Epithelial cell of proximal tubule (primary cell): ENCODE results near the gene EPHA3. TPM values are rescaled to one million over a fixed set of nuclear protein-coding genes. Genes with fewer than 3 reads are reported as not detected.

Experiments
- DNase-seq: peaks from one replicate; pipeline ENCODE4 v3.0.0-alpha.2; 2011; ENCODE audit warnings: low read depth
- H3K4me3 ChIP-seq: 2 replicates; pipeline ENCODE4 v1.5.1; 2011; ENCODE audit warnings: low read depth, mild to moderate bottlenecking, low read length
- total RNA-seq: library from RNA; depleted of rRNA; stranded (reverse); fragments of >200 nt; gene quantifications from 2 replicates; pipeline ENCODE4 v1.2.3, GENCODE V29; 2015
- TF ChIP-seq, protein P1 (sequence below): conservative IDR thresholded peaks from 2 replicates; pipeline ENCODE4 v1.5.1; 2012; ENCODE audit warnings: low read depth, mild to moderate bottlenecking, low read length

The EPHA3 gene
- total RNA-seq, 1 donor from 2014 or later: 0.06 TPM

DNA sequence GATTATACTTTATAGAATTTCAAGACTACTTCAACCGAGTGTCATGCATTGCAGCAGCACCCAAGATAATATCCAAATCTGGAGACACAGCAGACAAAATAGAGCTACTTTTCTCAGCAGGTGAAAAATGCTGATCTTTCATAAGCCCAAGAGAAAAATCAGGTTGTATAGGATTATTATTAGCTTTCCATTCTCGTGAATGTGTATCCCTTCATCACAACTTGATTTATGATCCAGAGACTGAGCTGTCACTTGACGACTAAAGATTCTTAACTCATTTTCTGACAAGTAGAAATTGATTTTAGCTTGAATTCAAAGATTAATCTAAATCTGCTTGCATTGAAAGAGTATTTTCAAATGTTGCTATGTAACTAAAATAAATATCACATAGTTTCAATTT lies 32.4 kb downstream of the EPHA3 start:
- TF ChIP-seq, protein P1, sequence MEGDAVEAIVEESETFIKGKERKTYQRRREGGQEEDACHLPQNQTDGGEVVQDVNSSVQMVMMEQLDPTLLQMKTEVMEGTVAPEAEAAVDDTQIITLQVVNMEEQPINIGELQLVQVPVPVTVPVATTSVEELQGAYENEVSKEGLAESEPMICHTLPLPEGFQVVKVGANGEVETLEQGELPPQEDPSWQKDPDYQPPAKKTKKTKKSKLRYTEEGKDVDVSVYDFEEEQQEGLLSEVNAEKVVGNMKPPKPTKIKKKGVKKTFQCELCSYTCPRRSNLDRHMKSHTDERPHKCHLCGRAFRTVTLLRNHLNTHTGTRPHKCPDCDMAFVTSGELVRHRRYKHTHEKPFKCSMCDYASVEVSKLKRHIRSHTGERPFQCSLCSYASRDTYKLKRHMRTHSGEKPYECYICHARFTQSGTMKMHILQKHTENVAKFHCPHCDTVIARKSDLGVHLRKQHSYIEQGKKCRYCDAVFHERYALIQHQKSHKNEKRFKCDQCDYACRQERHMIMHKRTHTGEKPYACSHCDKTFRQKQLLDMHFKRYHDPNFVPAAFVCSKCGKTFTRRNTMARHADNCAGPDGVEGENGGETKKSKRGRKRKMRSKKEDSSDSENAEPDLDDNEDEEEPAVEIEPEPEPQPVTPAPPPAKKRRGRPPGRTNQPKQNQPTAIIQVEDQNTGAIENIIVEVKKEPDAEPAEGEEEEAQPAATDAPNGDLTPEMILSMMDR: no peak
- no peak overlapping the region for H3K4me3 ChIP-seq
- DNase-seq: no peak

DNA sequence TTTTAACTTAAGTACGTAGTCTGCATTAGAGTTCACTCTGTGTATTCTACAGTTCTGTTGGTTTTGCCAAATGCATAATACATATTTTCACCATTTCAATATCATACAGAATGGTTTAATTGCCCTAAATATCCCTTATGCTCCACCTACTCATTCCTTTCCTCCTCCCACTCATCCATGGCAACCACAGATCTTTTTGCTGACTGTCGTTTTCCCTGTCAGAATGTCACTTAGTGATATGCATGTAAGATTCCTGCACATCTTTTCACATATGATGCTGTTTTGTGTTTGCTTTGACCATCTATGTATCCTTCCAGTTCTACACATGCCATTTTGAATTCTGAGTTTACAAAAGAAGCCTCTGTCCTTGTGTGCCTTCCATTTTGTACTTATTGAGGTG lies 36.7 kb downstream of the EPHA3 start:
- no peak for DNase-seq
- no peak overlapping the region for H3K4me3 ChIP-seq
- TF ChIP-seq, protein P1: no peak

DNA sequence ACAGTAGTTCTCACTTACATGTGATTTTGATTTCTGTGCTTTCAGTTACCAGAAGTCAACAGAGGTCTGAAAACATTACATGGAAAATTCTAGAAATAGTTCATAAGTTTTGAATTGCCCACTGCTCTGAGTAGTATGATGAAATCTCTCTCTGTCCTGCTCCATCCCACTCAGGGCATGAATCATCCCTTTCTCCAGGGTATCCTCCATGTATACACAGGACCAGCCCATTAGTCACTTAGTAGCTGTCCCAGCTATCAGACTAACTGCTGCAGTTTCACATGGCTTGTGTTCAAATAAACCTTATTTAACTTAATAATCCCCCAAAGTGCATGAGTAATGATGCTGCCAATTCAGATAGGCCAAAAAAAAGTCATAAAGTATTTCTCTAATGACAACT lies 38.6 kb downstream of the EPHA3 start:
- H3K4me3 ChIP-seq: no peak overlapping the region
- DNase-seq: no peak
- TF ChIP-seq, protein P1: no peak

DNA sequence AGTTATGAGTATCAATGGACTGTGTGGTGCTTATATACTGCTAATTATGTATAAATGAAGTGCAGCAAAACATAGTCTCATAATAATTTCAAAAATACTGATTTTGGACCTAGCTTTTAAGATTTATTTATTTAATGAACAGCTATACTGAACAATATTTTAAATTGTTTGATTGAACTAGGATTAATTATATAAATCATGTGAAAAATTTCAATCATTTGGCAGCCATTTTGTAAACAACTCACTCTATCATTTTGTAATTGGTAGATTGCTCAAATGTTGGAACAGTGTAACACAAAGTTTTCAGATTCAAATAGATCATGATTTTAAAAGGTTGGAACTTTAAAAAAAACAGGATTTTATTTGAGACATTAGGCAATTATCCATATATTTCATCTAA lies 47.0 kb downstream of the EPHA3 start:
- no peak overlapping the region for H3K4me3 ChIP-seq
- TF ChIP-seq, protein P1: no peak
- no peak for DNase-seq

DNA sequence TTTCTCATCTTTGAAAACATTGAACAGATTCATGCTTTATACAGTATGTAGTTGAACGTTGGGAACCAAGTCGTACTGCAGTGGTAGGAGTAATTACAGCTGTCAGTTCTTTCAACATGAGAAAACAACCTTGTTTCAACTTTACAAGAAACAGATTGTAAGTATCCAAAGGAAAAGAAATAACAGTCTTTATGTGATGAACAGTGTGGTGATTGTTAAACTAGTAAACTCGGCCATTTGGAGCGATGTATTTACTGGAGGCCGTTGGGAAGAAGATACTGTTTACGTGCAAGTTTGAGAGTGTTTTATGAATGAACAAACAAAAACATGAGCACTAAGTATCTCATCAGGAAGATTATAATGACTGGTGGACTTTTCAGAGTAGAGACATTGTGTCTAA lies 48.4 kb downstream of the EPHA3 start:
- no peak for DNase-seq
- no peak overlapping the region for H3K4me3 ChIP-seq
- TF ChIP-seq, protein P1: no peak

DNA sequence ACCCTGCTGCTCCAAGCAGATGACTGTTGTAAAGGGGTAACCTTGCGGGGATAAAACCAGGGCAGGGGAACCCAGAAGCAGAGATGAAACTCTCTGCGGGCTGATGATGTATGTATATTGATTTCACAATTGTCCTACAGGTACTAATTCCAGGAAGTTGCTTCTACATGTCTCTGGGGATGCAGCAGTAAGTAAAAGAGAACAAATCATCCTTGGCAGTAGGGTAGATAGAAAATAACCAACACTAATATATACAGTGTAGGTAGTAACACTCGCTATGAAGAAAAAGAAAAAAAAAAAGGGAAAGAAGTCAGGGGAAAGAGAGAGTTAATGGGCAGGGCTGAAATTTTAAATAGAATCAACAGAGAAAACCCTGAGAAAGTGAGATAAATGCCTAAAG lies 50.2 kb downstream of the EPHA3 start:
- H3K4me3 ChIP-seq: no peak overlapping the region
- no peak for DNase-seq
- TF ChIP-seq, protein P1: no peak

DNA sequence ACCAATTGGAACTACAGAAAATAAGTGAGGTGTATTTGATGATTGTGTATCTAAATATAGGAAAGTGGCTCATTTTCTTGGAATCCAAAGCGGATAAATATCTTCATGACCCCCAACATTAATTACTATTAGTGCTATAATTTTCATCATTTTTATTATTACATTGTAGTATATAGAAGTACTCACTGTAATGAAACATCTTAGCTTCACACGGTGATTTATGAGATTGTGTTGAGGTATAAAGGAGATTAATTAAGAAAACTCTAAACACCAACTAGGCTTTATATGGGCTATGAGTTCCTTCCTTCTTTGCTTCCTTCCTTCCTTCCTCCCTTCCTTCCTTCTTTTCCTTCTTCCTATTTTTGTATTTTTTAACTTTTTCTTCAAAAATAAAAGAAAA lies 52.2 kb downstream of the EPHA3 start:
- H3K4me3 ChIP-seq: no peak overlapping the region
- TF ChIP-seq, protein P1: no peak
- DNase-seq: no peak
